H1 (cell line): Measurements from ENCODE around the gene VWF. TPM values are rescaled to one million over a fixed set of nuclear protein-coding genes. Genes with fewer than 3 reads are reported as not detected.

Source experiments
- BCL11A ChIP-seq, 2 experiments: IDR thresholded peaks; one replicate each; pipeline ENCODE4 v1.6.1; 2011; ENCODE audit warnings: low read depth in 2 of 2, low read length in 2 of 2, mild to moderate bottlenecking in 2 of 2
- JUN ChIP-seq: IDR thresholded peaks from 2 replicates; pipeline ENCODE4 v1.6.1; 2011; ENCODE audit warnings: low read depth, mild to moderate bottlenecking, improper control_type of control experiment, low read length
- YY1 ChIP-seq: IDR thresholded peaks from 2 replicates; pipeline ENCODE4 v1.6.1; 2011; ENCODE audit warnings: low read depth, mild to moderate bottlenecking, low read length
- polyA plus RNA-seq, 7 experiments: library from polyadenylated mRNA; depleted of rRNA in 3 of 7; stranded (reverse) in 5 of 7; unstranded in 2 of 7; fragments of >200 nt in 5 of 7; fragments of 200-250 nt in 2 of 7; gene quantifications; 1 replicate in 5 of 7; 2 replicates in 1 of 7; 4 replicates in 1 of 7; pipeline versions ENCODE4 v1.2.1 to v1.2.3, GENCODE V29; 2011 to 2013; ENCODE audit warnings: missing spikeins in 2 of 7, mixed read lengths in 2 of 7
- total RNA-seq: library from RNA; stranded (reverse); fragmentation: NEBNext Ultra II Directional; extraction: Animal tissue kit (Norgen Biotek cat#: 25700); gene quantifications from 2 replicates; pipeline ENCODE4 v1.2.1, GENCODE V29; 2021

VWF gene
- total and polyA plus RNA-seq, 2 of the 8 experiments (the other 6 are each of a cell fraction or from before 2014, with no cell fraction given): 0.39 to 0.60 TPM

DNA sequence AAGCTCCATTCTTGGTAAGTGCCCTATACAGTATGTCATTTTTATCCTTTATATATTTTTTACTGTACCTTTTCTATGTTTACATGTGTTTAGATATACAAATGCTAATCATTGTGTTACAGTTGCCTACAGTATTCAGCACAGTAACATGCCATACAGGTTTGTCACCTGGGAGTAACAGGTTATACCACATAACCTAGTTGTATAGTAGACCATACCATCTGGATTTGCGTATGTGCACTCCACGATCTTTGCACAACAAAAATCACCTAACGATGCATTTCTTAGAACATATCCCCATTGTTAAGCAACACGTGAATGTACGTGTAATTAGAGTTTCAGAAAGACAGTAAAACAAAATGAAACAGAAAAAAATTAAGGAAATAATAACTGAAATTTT, 167.5 kb downstream of the VWF start (continued):
- no peak for TF ChIP-seq JUN
- no peak for TF ChIP-seq BCL11A (IDR thresholded peaks at IDR 0.05; ENCODE audit: low read depth in 2 of 2, low read length in 2 of 2)
- no peak for TF ChIP-seq YY1
